PFSK-1 (cell line): ENCODE data around the gene TMEM42.

Source experiments
- FOXP2 ChIP-seq: optimal IDR thresholded peaks from 2 replicates; pipeline ENCODE3; 2011; ENCODE audit warnings: borderline replicate concordance, control low read depth, inconsistent platforms; ENCODE audit not compliant: insufficient read depth; ENCODE audit errors: extremely low read length, extremely low read depth
- POLR2AphosphoS5 ChIP-seq: IDR thresholded peaks from 2 replicates; pipeline ENCODE4 v1.6.1; 2012; ENCODE audit warnings: low read depth, mild to moderate bottlenecking, control low read depth, low read length, moderate library complexity
- REST ChIP-seq, 2 experiments: IDR thresholded peaks; 2 replicates each; pipeline versions ENCODE4 v1.6.1 to v1.8.0; 2011 to 2012; ENCODE audit warnings: low read depth in 2 of 2, low read length in 2 of 2, control low read depth in 1 of 2, inconsistent platforms in 1 of 2, mild to moderate bottlenecking in 1 of 2, moderate library complexity in 1 of 2; ENCODE audit not compliant: insufficient read depth in 1 of 2
- SIN3A ChIP-seq: IDR thresholded peaks from 2 replicates; pipeline ENCODE4 v1.6.1; 2012; ENCODE audit warnings: mild to moderate bottlenecking, low read length, moderate library complexity, borderline replicate concordance; ENCODE audit not compliant: insufficient read depth
- TAF1 ChIP-seq: IDR thresholded peaks from 2 replicates; pipeline ENCODE4 v1.6.1; 2012; ENCODE audit warnings: low read length, control low read depth, borderline replicate concordance; ENCODE audit not compliant: insufficient read depth

Gene TMEM42

GRCh38 chr3:44905446-44906157 is 43.9 kb downstream of the TMEM42 start:
- TF ChIP-seq FOXP2 (no peak), REST (IDR thresholded peaks at IDR 0.05; ENCODE audit: insufficient read depth in 1 of 2, low read depth in 2 of 2, low read length in 2 of 2) (no peak), SIN3A (no peak), POLR2AphosphoS5 (no peak), TAF1 (no peak)

- TF ChIP-seq POLR2AphosphoS5 (no peak), SIN3A (no peak), REST (IDR thresholded peaks at IDR 0.05; ENCODE audit: insufficient read depth in 1 of 2, low read depth in 2 of 2, low read length in 2 of 2) (no peak), TAF1 (no peak), FOXP2 (no peak)
Observed at GRCh38 chr3:44906997-44907396, 45.3 kb downstream of the TMEM42 start.

DNA sequence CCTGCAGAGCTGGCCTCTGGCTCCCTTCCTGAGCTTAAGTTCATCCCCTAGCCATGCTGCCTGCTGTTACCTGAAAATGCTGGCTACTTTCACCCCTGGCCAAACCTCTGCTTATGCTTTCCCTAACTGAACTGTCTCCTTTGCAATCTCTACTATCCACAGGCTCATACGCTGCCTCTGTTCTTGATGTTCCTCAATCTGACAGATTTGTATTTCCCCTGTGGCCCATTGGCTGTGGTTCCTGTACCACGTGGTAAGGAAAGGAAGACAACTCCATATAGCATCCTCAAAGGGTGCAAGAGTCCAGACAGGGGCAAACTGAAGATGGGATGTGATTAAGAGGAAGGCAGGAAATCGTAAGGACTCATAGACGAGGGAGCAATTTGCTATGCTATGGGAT is 45.9 kb downstream of the TMEM42 start:
- no peak for TF ChIP-seq SIN3A
- TF ChIP-seq POLR2AphosphoS5: no peak
- no peak for TF ChIP-seq REST (IDR thresholded peaks at IDR 0.05; ENCODE audit: insufficient read depth in 1 of 2, low read depth in 2 of 2, low read length in 2 of 2)
- no peak for TF ChIP-seq TAF1
- TF ChIP-seq FOXP2: no peak

GRCh38 chr3:44909063-44909462 is 47.4 kb downstream of the TMEM42 start:
- TF ChIP-seq TAF1: no peak
- no peak for TF ChIP-seq POLR2AphosphoS5
- TF ChIP-seq FOXP2: no peak
- no peak for TF ChIP-seq REST (IDR thresholded peaks at IDR 0.05; ENCODE audit: insufficient read depth in 1 of 2, low read depth in 2 of 2, low read length in 2 of 2)
- no peak for TF ChIP-seq SIN3A

DNA sequence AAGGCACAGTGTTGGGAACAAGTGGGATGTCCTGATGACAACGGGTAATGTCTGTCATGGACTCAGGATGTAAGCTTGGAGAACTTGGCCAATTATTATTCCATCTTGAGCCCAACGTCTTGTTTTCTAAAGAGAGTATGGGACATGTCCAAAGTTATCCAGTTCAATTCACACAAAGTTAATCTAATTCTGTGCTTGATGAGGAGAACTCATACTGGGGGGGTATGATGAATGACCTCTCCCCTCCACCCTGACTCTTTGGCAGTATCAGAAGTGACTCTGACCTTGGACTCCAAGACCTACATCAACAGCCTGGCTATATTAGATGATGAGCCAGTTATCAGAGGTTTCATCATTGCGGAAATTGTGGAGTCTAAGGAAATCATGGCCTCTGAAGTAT is 49.0 kb downstream of the TMEM42 start:
- TF ChIP-seq SIN3A (no peak), REST (IDR thresholded peaks at IDR 0.05; ENCODE audit: insufficient read depth in 1 of 2, low read depth in 2 of 2, low read length in 2 of 2) (no peak), FOXP2 (no peak)
